Measurements from ENCODE around the gene BIK. TPM values are rescaled to one million over a fixed set of nuclear protein-coding genes. Genes with fewer than 3 reads are reported as not detected.

Gene BIK
- total RNA-seq, 4 donors from 2014 or later, result 6.1 to 15.6 (median 13.5) TPM

GRCh38 chr22:43153899-43154298 lies 43.3 kb downstream of the BIK start:
- Histone ChIP-seq H3K9me3 (no peaks in the 10 kb centered on the region), H3K36me3 (peaks cover 0 to 21% (median 0%) of the 10 kb centered on the region in 3 donors), H3K4me3 (peak overlapping the region in 3 of 4 donors; percentile 17 to 33 (median 23)), H3K27me3 (no peaks in the 10 kb centered on the region), H3K27ac (peak overlapping the region in 3 of 4 donors; percentile 22 to 72 (median 63)), H3K4me1 (peaks cover 37 to 92% (median 63%) of the 10 kb centered on the region in 3 donors)
- TF ChIP-seq CTCF (IDR thresholded peaks at IDR 0.05) (no peak), POLR2A (IDR thresholded peaks at IDR 0.05) (no peak)
- 38 to 49% methylated on average over 9 of the region's 9 CpGs for WGBS, 2 donors
- no peak for DNase-seq
- intact Hi-C loops (cut with DNase I), result no loop called here

GRCh38 chr22:43154887-43155536 lies 44.5 kb downstream of the BIK start:
- Histone ChIP-seq H3K4me1 (peaks cover 47 to 96% (median 67%) of the 10 kb centered on the region in 3 donors), H3K27ac (peak overlapping the region in 2 of 4 donors; percentile 63 to 72), H3K4me3 (no peak overlapping the region), H3K27me3 (no peaks in the 10 kb centered on the region), H3K9me3 (no peaks in the 10 kb centered on the region), H3K36me3 (peaks cover 0 to 33% (median 7%) of the 10 kb centered on the region in 3 donors)
- no peak for DNase-seq
- intact Hi-C loops (cut with DNase I), result no loop called here
- 70 to 79% methylated on average over 4 to 10 of the region's 27 CpGs for WGBS, 2 donors
- TF ChIP-seq CTCF (IDR thresholded peaks at IDR 0.05), result no peak

- no CpG with 5 or more reads among the region's 5 CpGs for WGBS, 2 donors
- no peak for DNase-seq
- no peak overlapping the region for H3K4me3 ChIP-seq
- H3K9me3 ChIP-seq, result no peaks in the 10 kb centered on the region
- H3K36me3 ChIP-seq, result peaks cover 0 to 40% (median 9%) of the 10 kb centered on the region in 3 donors
- H3K4me1 ChIP-seq, result peaks cover 44 to 96% (median 65%) of the 10 kb centered on the region in 3 donors
- H3K27ac ChIP-seq, result peak overlapping the region in 2 of 4 donors; percentile 63 to 72
- intact Hi-C loops (cut with DNase I), result no loop called here
- no peaks in the 10 kb centered on the region for H3K27me3 ChIP-seq
- TF ChIP-seq POLR2A (IDR thresholded peaks at IDR 0.05) (no peak), CTCF (IDR thresholded peaks at IDR 0.05) (no peak)
These were observed 45.2 kb downstream of the BIK start for GRCh38 chr22:43155789-43156188.

GRCh38 chr22:43156413-43156812 lies 45.9 kb downstream of the BIK start:
- Histone ChIP-seq H3K27ac (peak overlapping the region in 2 of 4 donors; percentile 63 to 72), H3K4me1 (peaks cover 42 to 98% (median 60%) of the 10 kb centered on the region in 3 donors), H3K36me3 (peaks cover 1 to 47% (median 16%) of the 10 kb centered on the region in 3 donors), H3K9me3 (no peaks in the 10 kb centered on the region), H3K27me3 (no peaks in the 10 kb centered on the region), H3K4me3 (no peak overlapping the region)
- TF ChIP-seq CTCF (IDR thresholded peaks at IDR 0.05) (no peak), POLR2A (IDR thresholded peaks at IDR 0.05) (no peak)
- WGBS, 2 donors, result 49 to 83% methylated on average over 3 to 5 of the region's 12 CpGs
- no peak for DNase-seq
- intact Hi-C loops (cut with DNase I), result no loop called here

- intact Hi-C loops (cut with DNase I), result no loop called here
- H3K4me3 ChIP-seq, result no peak overlapping the region
- peaks cover 43 to 96% (median 57%) of the 10 kb centered on the region in 3 donors for H3K4me1 ChIP-seq
- H3K36me3 ChIP-seq, result peaks cover 5 to 62% (median 29%) of the 10 kb centered on the region in 3 donors
- 60 to 68% methylated on average over 5 to 6 of the region's 9 CpGs for WGBS, 2 donors
- peak overlapping the region in 3 of 4 donors; percentile 26 to 77 (median 67) for H3K27ac ChIP-seq
- TF ChIP-seq POLR2A (IDR thresholded peaks at IDR 0.05) (no peak), CTCF (IDR thresholded peaks at IDR 0.05) (no peak)
- no peaks in the 10 kb centered on the region for H3K27me3 ChIP-seq
- DNase-seq, result no peak
- no peaks in the 10 kb centered on the region for H3K9me3 ChIP-seq
These were observed 47.5 kb downstream of the BIK start for GRCh38 chr22:43157874-43158546.
